ENCODE results near the gene POLR1A.

POLR1A gene

GRCh38 chr2:86062043-86062442 lies 43.6 kb downstream of the POLR1A start:
- POLR2A ChIA-PET = no interaction called here
- Histone ChIP-seq H3K27ac (ENCODE audit: extremely low read depth, low read depth, low read length) (no peak overlapping the region), H3K4me1 (ENCODE audit: control insufficient read depth, insufficient read depth, low read length) (no peaks in the 10 kb centered on the region), H3K9me3 (ENCODE audit: control insufficient read depth, insufficient read depth, low read depth, low read length) (no peaks in the 10 kb centered on the region), H3K36me3 (ENCODE audit: control insufficient read depth in 2 of 2, insufficient read depth in 1 of 2, low read length in 2 of 2) (peaks cover 50 to 78% of the 10 kb centered on the region in 2 experiments), H3K4me3 (ENCODE audit: low read depth, low read length) (no peak overlapping the region)
- no peak for TF ChIP-seq YY1 (tag by site-specific recombination; IDR thresholded peaks at IDR 0.05)
- no peak for TF ChIP-seq ZNF174 (tag by site-specific recombination; IDR thresholded peaks at IDR 0.05)
- no peak for TF ChIP-seq ZNF274 (IDR thresholded peaks at IDR 0.05; ENCODE audit: low read length)
- no peak for TF ChIP-seq ZNF274 (tag by site-specific recombination; IDR thresholded peaks at IDR 0.05; ENCODE audit: borderline replicate concordance)
- TF ChIP-seq SALL2 (tag by site-specific recombination; IDR thresholded peaks at IDR 0.05; ENCODE audit: borderline replicate concordance) = no peak
- TF ChIP-seq ZFP3 (tag by site-specific recombination; IDR thresholded peaks at IDR 0.05; ENCODE audit: low read depth) = no peak
- TF ChIP-seq ZNF629 (tag by site-specific recombination; IDR thresholded peaks at IDR 0.05) = no peak
- no peak for TF ChIP-seq ZNF596 (tag by site-specific recombination; IDR thresholded peaks at IDR 0.05)
- no peak for TF ChIP-seq GFI1B (tag by site-specific recombination; IDR thresholded peaks at IDR 0.05)
- no peak for TF ChIP-seq ZFP37 (tag by site-specific recombination; IDR thresholded peaks at IDR 0.05)
- no peak for TF ChIP-seq ZNF23 (tag by site-specific recombination; IDR thresholded peaks at IDR 0.05; ENCODE audit: borderline replicate concordance)
- no peak for TF ChIP-seq ZSCAN4 (tag by site-specific recombination; IDR thresholded peaks at IDR 0.05)
- TF ChIP-seq ZNF843 (tag by site-specific recombination; IDR thresholded peaks at IDR 0.05) = no peak
- TF ChIP-seq ZNF777 (tag by site-specific recombination; IDR thresholded peaks at IDR 0.05; ENCODE audit: borderline replicate concordance) = no peak
- TF ChIP-seq ZBTB26 (tag by site-specific recombination; optimal IDR thresholded peaks at IDR 0.05) = no peak
- no peak for TF ChIP-seq ZNF768 (tag by site-specific recombination; IDR thresholded peaks at IDR 0.05)
- CTCF ChIA-PET = no interaction called here

GRCh38 chr2:86056590-86057331 lies 48.9 kb downstream of the POLR1A start:
- Histone ChIP-seq H3K27ac (ENCODE audit: extremely low read depth, low read depth, low read length) (no peak overlapping the region), H3K4me1 (ENCODE audit: control insufficient read depth, insufficient read depth, low read length) (no peaks in the 10 kb centered on the region), H3K36me3 (ENCODE audit: control insufficient read depth in 2 of 2, insufficient read depth in 1 of 2, low read length in 2 of 2) (peaks cover 26 to 75% of the 10 kb centered on the region in 2 experiments), H3K9me3 (ENCODE audit: control insufficient read depth, insufficient read depth, low read depth, low read length) (no peaks in the 10 kb centered on the region), H3K4me3 (ENCODE audit: low read depth, low read length) (no peak overlapping the region)
- ChIA-PET CTCF (interaction anchor here (1.1 kb wide), 1 partner anchor 230 kb away, joined by 4 read pairs; no protein-coding TSS in a partner anchor), POLR2A (no interaction called here)
- TF ChIP-seq ZNF48 (tag by site-specific recombination; IDR thresholded peaks at IDR 0.05) = no peak
- no peak for TF ChIP-seq MYNN (tag by site-specific recombination; IDR thresholded peaks at IDR 0.05; ENCODE audit: borderline replicate concordance)
- no peak for TF ChIP-seq GLI4 (tag by site-specific recombination; IDR thresholded peaks at IDR 0.05)
- TF ChIP-seq ZXDB (tag by site-specific recombination; IDR thresholded peaks at IDR 0.05) = no peak
- TF ChIP-seq ZFP41 (tag by site-specific recombination; IDR thresholded peaks at IDR 0.05; ENCODE audit: borderline replicate concordance) = no peak
- no peak for TF ChIP-seq ZNF211 (tag by site-specific recombination; IDR thresholded peaks at IDR 0.05; ENCODE audit: low read depth)
- no peak for TF ChIP-seq ZSCAN30 (tag by site-specific recombination; IDR thresholded peaks at IDR 0.05)
- no peak for TF ChIP-seq ZNF174 (tag by site-specific recombination; IDR thresholded peaks at IDR 0.05)
- TF ChIP-seq ZNF664 (tag by site-specific recombination; IDR thresholded peaks at IDR 0.05) = no peak
- no peak for TF ChIP-seq ZNF416 (tag by site-specific recombination; IDR thresholded peaks at IDR 0.05)
- no peak for TF ChIP-seq ZNF223 (tag by site-specific recombination; IDR thresholded peaks at IDR 0.05)
- no peak for TF ChIP-seq ZNF426 (tag by site-specific recombination; IDR thresholded peaks at IDR 0.05)
- TF ChIP-seq IKZF3 (tag by site-specific recombination; IDR thresholded peaks at IDR 0.05) = no peak
- TF ChIP-seq ZNF837 (tag by site-specific recombination; IDR thresholded peaks at IDR 0.05) = no peak
